NCI-H748 treated with DMSO at 0.1 percent for 48 hours (cell line): ENCODE results near the gene NHLRC1.

Experiments used
- DNase-seq: peaks from one replicate; lab custom pipeline; 2025; lab: John Stamatoyannopoulos, UW

NHLRC1 gene

GRCh38 chr6:18139935-18140621 lies 17.6 kb upstream of the NHLRC1 start:
- no peak for DNase-seq

- DNase-seq, result no peak
Observed at GRCh38 chr6:18138906-18139305, 16.4 kb upstream of the NHLRC1 start.

GRCh38 chr6:18136260-18136659 lies 13.8 kb upstream of the NHLRC1 start:
- no peak for DNase-seq

GRCh38 chr6:18135171-18135570 lies 12.7 kb upstream of the NHLRC1 start:
- DNase-seq, result no peak

GRCh38 chr6:18132346-18132745 lies 9.9 kb upstream of the NHLRC1 start:
- no peak for DNase-seq

- no peak for DNase-seq
Observed at GRCh38 chr6:18126121-18126520, 3.6 kb upstream of the NHLRC1 start.

- DNase-seq, result no peak
Observed at GRCh38 chr6:18121580-18122127, 823 bp downstream of the NHLRC1 start.

GRCh38 chr6:18119236-18119635 lies 3.2 kb downstream of the NHLRC1 start:
- DNase-seq, result no peak

GRCh38 chr6:18118330-18118729 lies 4.1 kb downstream of the NHLRC1 start:
- DNase-seq, result no peak

- no peak for DNase-seq
Observed at GRCh38 chr6:18117136-18117535, 5.3 kb downstream of the NHLRC1 start.

GRCh38 chr6:18115356-18115755 lies 7.1 kb downstream of the NHLRC1 start:
- no peak for DNase-seq

GRCh38 chr6:18110162-18110561 lies 12.3 kb downstream of the NHLRC1 start:
- no peak for DNase-seq

GRCh38 chr6:18107061-18107460 lies 15.4 kb downstream of the NHLRC1 start:
- DNase-seq, result no peak

GRCh38 chr6:18102783-18103509 lies 19.5 kb downstream of the NHLRC1 start:
- no peak for DNase-seq

GRCh38 chr6:18101873-18102272 lies 20.6 kb downstream of the NHLRC1 start:
- DNase-seq, result no peak

GRCh38 chr6:18101271-18101670 lies 21.2 kb downstream of the NHLRC1 start:
- no peak for DNase-seq

- no peak for DNase-seq
Observed at GRCh38 chr6:18100296-18100695, 22.2 kb downstream of the NHLRC1 start.

GRCh38 chr6:18099511-18099910 lies 23.0 kb downstream of the NHLRC1 start:
- no peak for DNase-seq

GRCh38 chr6:18096423-18096822 lies 26.1 kb downstream of the NHLRC1 start:
- DNase-seq, result no peak

- DNase-seq, result no peak
Observed at GRCh38 chr6:18091382-18091781, 31.1 kb downstream of the NHLRC1 start.

- no peak for DNase-seq
Observed at GRCh38 chr6:18090349-18090786, 32.1 kb downstream of the NHLRC1 start.

GRCh38 chr6:18088419-18089296 lies 33.8 kb downstream of the NHLRC1 start:
- no peak for DNase-seq
